GM12892 (cell line): ENCODE results near the gene MS4A14.

ENCODE experiments used
- POLR2A ChIP-seq: IDR thresholded peaks from 2 replicates; pipeline ENCODE4 v1.6.1; 2011; ENCODE audit warnings: low read depth, low read length, control low read depth
- POLR2AphosphoS5 ChIP-seq: IDR thresholded peaks from 2 replicates; pipeline ENCODE4 v1.6.1; 2011; ENCODE audit warnings: low read depth, low read length, control low read depth

- TF ChIP-seq POLR2A (no peak), POLR2AphosphoS5 (no peak)
Measured at GRCh38 chr11:60363542-60364470, 32.5 kb upstream of the MS4A14 start.
